ENCODE results near the gene RNF182. TPM values are rescaled to one million over a fixed set of nuclear protein-coding genes. Genes with fewer than 3 reads are reported as not detected.
"Not testable (repeated sequence)": the region's sequence is repeated elsewhere in the genome, so short reads cannot be mapped to it uniquely, and the experiment has no call there.

RNF182 gene
- total RNA-seq, 2 experiments from 2014 or later, result not detected

DNA sequence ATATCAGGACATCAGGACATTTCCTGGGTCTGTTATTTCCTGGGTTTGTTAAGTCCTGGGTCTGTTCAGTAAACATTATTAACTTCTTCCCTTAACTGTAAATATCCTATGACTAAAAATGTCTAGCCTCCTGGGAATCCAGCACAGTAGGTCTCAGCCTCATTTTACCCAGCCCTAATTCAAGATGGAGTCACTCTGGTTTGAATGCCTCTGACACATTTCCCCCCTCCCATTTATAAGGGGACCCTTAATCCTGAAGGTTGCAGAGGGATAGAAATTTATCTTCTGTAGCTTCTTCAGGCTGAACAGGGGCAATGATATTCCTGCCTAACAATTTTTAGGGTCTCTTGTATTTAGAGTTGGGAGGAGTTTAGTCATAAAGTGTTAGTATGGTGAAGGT lies 21.8 kb downstream of the RNF182 start:
- Mint-ChIP-seq H3K4me3 (no peak overlapping the region), H3K9me3 (peaks cover 8% of the 10 kb centered on the region), H3K4me1 (no peaks in the 10 kb centered on the region), H3K27ac (no peak overlapping the region), H3K36me3 (ENCODE audit: low read depth) (no peaks in the 10 kb centered on the region), H3K27me3 (peaks cover 17% of the 10 kb centered on the region)
- CTCF ChIA-PET, result no interaction called here
- POLR2A ChIA-PET, result no interaction called here
- DNase-seq, result no peak

DNA sequence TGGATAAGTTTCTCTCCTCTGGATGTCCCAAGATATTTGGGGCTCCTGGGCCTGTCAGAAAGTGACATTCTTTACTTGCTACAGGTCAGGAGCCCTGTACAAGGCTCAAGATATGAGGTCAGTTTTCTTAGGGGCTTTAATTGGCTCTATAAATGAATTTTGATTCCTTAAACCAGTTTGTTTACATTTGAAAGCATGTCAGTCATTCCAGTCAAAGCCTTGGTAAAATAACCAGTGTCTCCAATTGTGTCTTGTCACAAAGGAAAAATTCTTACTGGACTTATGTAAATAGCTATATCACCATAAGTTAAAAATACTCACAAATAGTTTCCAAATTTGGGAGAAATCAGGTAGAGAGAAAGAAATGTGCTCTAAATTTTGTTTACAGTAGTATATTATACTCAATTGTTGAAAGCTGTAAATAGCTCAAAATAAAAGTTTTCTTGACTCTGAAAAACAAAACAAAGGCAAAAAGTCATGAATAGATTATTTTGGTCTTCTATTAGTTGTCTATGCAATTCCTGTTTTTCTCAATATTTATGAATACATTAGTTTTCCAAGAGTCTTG lies 22.9 kb downstream of the RNF182 start:
- CTCF ChIA-PET, result interaction anchor here (0.6 kb wide), 1 partner anchor 135 kb away, joined by 5 read pairs; no protein-coding TSS in a partner anchor
- Mint-ChIP-seq H3K36me3 (ENCODE audit: low read depth) (no peaks in the 10 kb centered on the region), H3K4me3 (no peak overlapping the region), H3K27me3 (peaks cover 12% of the 10 kb centered on the region), H3K27ac (no peak overlapping the region), H3K9me3 (peaks cover 6% of the 10 kb centered on the region), H3K4me1 (no peaks in the 10 kb centered on the region)
- POLR2A ChIA-PET, result no interaction called here
- DNase-seq, result no peak

DNA sequence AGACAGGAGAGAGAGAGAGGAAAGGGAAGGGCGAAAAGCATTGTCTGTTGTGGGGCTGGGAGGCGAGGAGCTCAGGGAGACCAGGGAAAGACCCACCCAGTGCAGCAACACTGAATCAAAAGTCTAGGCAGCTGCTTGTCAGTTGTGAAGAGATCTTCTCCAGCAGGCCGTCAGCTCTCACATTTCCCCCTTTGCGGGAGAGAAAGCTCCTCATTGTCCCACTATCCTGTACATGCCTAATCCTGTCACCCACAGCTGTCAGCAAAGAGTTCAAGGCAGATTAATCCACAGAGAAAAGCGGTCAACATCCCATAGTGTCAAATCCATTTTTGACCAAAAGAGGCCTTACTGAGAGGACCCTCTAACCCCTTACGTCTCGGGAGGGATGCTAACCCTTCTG lies 27.3 kb downstream of the RNF182 start:
- no peak overlapping the region for H3K27ac Mint-ChIP-seq
- no peaks in the 10 kb centered on the region for H3K4me1 Mint-ChIP-seq
- POLR2A ChIA-PET, result no interaction called here
- no peak for DNase-seq
- no peak overlapping the region for H3K4me3 Mint-ChIP-seq
- peaks cover 5% of the 10 kb centered on the region for H3K27me3 Mint-ChIP-seq
- no peaks in the 10 kb centered on the region for H3K36me3 Mint-ChIP-seq (ENCODE audit: low read depth)
- H3K9me3 Mint-ChIP-seq, result peaks cover 6% of the 10 kb centered on the region
- CTCF ChIA-PET, result no interaction called here

DNA sequence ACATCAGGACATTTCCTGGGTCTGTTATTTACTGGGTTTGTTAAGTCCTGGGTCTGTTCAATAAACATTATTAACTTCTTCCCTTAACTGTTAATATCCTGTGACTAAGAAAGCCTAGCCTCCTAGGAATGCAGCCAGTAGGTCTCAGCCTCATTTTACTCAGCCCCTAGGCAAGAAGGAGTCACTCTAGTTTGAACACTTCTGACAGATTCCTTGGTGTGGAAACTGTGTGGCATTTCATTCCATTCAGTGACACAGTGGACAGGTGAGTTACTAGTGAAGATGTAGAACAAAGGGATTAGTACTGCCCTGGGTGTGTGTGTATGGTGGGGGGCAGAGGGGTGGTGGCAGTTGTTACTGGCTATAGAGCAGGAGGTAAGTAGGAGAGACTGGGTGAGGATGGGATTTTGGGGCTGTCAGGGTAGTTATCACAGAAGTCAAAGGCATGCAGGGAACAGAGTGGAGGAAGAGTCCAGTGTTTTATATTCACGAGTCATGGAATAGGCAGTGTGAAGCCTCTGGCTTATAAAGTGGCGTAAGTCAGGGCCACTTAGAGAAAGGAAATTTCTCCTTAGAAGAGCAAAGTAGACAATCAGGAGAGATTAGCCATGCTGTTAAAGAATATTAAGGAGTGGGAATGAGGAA lies 28.4 kb downstream of the RNF182 start:
- H3K9me3 Mint-ChIP-seq, result no peaks in the 10 kb centered on the region
- no peaks in the 10 kb centered on the region for H3K36me3 Mint-ChIP-seq (ENCODE audit: low read depth)
- no peak overlapping the region for H3K27ac Mint-ChIP-seq
- no peak overlapping the region for H3K4me3 Mint-ChIP-seq
- H3K27me3 Mint-ChIP-seq, result peaks cover 5% of the 10 kb centered on the region
- CTCF ChIA-PET, result no interaction called here
- POLR2A ChIA-PET, result no interaction called here
- no peaks in the 10 kb centered on the region for H3K4me1 Mint-ChIP-seq
- no peak for DNase-seq

DNA sequence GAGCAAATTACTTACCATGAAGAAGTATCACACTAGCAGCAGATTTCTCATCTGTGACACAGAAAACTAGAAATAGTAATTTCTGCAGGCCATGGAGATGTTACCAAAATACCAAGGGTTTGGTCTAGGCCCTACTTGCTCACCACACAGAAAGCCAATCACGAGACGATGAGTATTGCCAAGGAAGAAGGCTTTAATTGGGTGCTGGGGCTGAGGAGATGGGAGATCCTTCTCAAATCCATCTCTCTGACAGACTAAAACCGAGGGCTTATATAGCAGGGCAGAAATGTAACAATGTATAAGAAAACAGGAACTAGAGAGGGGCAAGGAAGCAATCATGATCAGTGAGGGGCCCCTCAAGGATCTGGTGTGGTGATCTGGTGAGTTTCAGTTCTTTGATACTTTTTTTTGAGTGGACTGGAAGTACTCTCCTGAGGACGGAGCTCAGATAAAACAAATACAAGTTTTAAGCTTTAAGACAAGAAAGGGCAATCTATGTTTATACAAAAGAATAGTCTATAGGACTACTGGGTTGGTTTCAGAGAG lies 40.9 kb downstream of the RNF182 start:
- CTCF ChIA-PET, result interaction anchor here (0.6 to 1.0 kb wide), 2 partner anchors 16 to 103 kb away, joined by 3 read pairs; no protein-coding TSS in a partner anchor

DNA sequence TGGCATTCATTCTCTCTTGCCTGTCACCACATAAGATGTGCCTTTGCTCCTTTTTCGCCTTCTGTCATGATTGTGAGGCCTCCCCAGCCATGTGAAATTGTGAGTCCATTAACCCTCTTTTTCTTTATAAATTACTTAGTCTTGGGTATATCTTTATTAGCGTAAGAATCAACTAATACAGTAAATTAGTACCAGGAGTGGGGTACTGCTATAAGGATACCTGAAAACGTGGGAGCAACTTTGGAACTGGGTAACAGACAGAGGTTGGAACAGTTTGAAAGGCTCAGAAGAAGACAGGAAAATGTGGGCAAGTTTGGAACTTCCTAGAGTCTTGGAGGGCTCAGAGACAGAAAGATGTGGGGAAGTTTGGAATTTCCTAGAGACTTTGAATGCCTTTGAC lies 46.6 kb downstream of the RNF182 start:
- Mint-ChIP-seq H3K9me3 (peaks cover 20% of the 10 kb centered on the region), H3K27me3 (peaks cover 17% of the 10 kb centered on the region), H3K4me3 (no peak overlapping the region), H3K27ac (no peak overlapping the region), H3K4me1 (no peaks in the 10 kb centered on the region), H3K36me3 (ENCODE audit: low read depth) (peaks cover 5% of the 10 kb centered on the region)
- ChIA-PET CTCF (no interaction called here), POLR2A (no interaction called here)
- no peak for DNase-seq

More for the DNA sequence above, 40.9 kb downstream of the RNF182 start:
- Mint-ChIP-seq H3K36me3 (ENCODE audit: low read depth) (no peaks in the 10 kb centered on the region), H3K4me3 (no peak overlapping the region), H3K4me1 (no peaks in the 10 kb centered on the region), H3K9me3 (peaks cover 2% of the 10 kb centered on the region), H3K27me3 (peaks cover 23% of the 10 kb centered on the region), H3K27ac (no peak overlapping the region)
- POLR2A ChIA-PET, result no interaction called here
- DNase-seq, result no peak

DNA sequence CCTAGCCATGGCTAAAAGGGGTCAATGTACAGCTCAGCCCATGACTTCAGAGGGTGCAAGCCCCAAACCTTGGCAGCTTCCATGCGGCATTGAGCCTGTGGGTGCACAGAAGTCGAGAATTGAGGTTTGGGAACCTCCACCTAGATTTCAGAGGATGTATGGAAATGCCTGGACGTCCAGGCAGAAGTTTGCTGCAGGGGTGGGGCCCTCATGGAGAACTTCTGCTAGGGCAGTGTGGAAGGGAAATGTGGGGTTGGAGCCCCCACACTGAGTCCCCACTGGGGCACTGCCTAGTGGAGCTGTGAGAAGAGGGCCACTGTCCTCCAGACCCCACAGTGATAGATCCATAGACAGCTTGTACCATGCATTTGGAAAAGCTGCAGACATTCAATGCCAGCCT lies 47.9 kb downstream of the RNF182 start:
- H3K36me3 Mint-ChIP-seq (ENCODE audit: low read depth); H3K27ac Mint-ChIP-seq; H3K4me1 Mint-ChIP-seq; POLR2A ChIA-PET; DNase-seq; H3K4me3 Mint-ChIP-seq: not testable (repeated sequence)
- peaks cover 19% of the 10 kb centered on the region for H3K27me3 Mint-ChIP-seq
- CTCF ChIA-PET, result interaction anchor here (0.6 kb wide), 1 partner anchor 141 kb away, joined by 4 read pairs; no protein-coding TSS in a partner anchor
- H3K9me3 Mint-ChIP-seq, result peaks cover 20% of the 10 kb centered on the region

DNA sequence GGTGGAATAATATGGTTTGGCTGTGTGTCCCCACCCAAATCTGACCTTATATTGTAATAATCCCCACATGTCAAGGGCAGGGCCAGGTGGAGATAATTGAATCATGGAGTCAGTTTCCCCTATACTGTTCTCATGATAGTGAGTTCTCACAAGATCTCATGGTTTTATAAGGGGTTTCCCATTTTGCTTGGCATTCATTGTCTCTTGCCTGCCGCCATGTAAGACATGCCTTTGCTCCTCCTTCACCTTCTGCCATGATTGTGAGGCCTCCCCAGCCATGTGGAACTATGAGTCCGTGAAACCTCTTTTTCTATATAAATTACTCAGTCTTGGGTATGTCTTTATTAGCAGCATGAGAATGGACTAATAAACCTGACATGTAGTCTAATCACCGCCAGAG lies 48.7 kb downstream of the RNF182 start:
- POLR2A ChIA-PET, result not testable (repeated sequence)

DNA sequence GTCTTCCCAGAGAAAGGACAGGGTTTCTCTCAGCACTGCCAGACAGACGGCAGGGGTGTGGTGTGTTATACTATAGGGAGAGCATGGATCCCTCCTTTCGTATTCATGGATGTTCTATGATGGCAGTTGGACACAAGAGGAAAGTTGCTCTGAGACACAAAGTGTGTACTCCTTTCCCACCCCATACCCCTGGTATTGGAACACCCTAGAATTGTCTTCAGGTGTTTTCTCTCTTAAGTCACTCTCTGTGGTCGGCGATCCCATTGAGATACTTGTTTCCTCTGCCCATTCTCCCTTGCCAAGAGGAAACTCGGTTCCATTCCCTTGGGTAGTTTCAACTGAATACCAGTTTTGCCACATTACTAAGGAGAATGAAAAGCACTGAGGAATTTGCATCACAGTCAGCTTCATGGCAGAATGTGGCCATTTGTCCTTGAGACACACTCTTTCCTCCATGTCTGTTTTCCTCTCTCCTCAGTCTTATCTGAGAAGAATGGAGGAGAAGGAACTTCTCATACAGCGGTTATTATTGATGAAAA lies 53.4 kb downstream of the RNF182 start:
- POLR2A ChIA-PET, result no interaction called here
- H3K27me3 Mint-ChIP-seq, result peaks cover 39% of the 10 kb centered on the region
- CTCF ChIA-PET, result no interaction called here
- H3K9me3 Mint-ChIP-seq, result peaks cover 7% of the 10 kb centered on the region
- no peak for DNase-seq
- no peaks in the 10 kb centered on the region for H3K4me1 Mint-ChIP-seq
- H3K36me3 Mint-ChIP-seq (ENCODE audit: low read depth), result no peaks in the 10 kb centered on the region
- H3K4me3 Mint-ChIP-seq, result no peak overlapping the region
- no peak overlapping the region for H3K27ac Mint-ChIP-seq

More for the DNA sequence above, 48.7 kb downstream of the RNF182 start:
- H3K9me3 Mint-ChIP-seq, result peaks cover 20% of the 10 kb centered on the region
- H3K27ac Mint-ChIP-seq; H3K4me3 Mint-ChIP-seq; DNase-seq; CTCF ChIA-PET; H3K36me3 Mint-ChIP-seq (ENCODE audit: low read depth); H3K4me1 Mint-ChIP-seq: not testable (repeated sequence)
- peaks cover 19% of the 10 kb centered on the region for H3K27me3 Mint-ChIP-seq

DNA sequence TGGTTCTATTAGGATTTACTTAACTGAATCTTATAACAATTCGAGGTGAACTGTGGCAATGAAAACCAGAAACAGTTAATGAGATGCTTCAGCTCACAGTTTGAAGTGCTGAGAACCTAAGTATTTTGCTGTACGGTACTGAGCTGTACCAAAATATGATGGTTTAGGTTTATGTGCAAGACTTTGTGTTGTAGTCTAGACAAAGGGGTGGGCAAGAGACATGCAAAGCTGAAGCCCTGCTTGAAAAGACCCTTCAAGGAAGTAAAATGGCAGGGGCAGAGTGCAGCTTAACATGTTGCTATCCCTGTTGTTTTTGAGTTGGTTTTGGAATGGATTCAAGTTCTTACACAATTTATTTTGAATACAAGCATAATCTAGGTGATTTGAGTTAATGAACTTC lies 54.0 kb downstream of the RNF182 start:
- Mint-ChIP-seq H3K4me3 (no peak overlapping the region), H3K36me3 (ENCODE audit: low read depth) (no peaks in the 10 kb centered on the region), H3K4me1 (no peaks in the 10 kb centered on the region), H3K27me3 (peaks cover 40% of the 10 kb centered on the region), H3K27ac (no peak overlapping the region), H3K9me3 (peaks cover under 1% of the 10 kb centered on the region)
- ChIA-PET POLR2A (no interaction called here), CTCF (no interaction called here)
- no peak for DNase-seq

DNA sequence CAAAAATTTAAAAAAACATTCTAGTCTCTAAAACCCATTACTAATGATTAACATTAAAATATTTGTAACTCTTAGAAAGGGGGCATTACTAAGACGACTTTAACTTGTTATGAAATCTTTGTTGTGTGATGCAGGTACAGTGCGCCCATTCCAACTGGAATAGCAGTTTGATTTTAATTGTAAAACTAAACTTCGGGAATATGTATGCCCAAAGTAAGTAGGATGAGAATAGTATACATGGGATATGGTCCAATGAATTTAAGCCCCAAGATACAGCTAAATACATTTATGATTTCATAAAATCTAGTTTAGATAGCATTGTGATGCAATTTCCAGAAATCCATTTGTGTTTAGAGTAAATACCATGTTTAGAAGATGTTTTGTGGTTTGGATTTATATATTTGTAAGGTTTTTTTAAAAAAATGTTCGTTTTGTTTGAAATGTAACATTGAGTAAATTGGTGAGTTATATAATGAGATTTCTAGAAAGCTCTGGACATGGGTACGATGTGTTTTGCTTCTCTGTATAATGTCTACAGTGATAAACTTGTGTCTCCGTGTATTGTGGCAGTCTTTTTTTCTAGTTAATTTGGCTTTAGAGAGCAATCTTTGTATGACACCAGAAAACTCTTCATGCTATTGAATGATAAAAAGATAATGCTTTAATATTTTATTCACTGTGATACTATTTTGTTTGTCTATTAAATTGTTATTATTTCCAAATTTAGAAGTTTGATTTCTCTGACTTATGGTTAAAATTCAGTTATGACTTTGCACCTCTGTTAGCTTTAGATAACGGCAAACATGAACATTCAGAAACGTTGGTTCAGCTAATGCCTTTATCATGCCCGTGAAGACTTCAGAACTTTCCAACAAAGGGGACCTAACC lies 54.8 kb downstream of the RNF182 start:
- H3K4me1 Mint-ChIP-seq, result no peaks in the 10 kb centered on the region
- no peaks in the 10 kb centered on the region for H3K36me3 Mint-ChIP-seq (ENCODE audit: low read depth)
- peaks cover 46% of the 10 kb centered on the region for H3K27me3 Mint-ChIP-seq
- no peak for DNase-seq
- H3K9me3 Mint-ChIP-seq, result no peaks in the 10 kb centered on the region
- H3K27ac Mint-ChIP-seq, result no peak overlapping the region
- ChIA-PET POLR2A (no interaction called here), CTCF (no interaction called here)
- no peak overlapping the region for H3K4me3 Mint-ChIP-seq

DNA sequence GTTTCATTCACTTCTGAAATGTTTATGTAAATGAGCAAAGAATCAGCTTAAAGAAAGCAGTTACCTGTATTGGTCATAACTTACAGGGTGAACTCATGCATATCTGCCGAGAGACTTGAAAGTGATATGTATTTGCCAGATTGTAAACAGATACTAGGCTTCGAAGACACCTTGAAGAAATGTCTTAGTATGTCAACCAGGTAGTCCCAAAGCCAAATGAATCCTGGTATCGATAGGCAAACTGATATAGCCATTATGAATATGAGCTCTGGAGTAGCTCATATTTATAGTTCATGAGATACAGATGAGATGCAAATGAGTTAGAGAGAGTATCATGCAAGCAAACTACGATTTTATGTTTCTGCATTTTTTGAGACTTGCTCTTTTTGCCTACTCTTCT lies 55.8 kb downstream of the RNF182 start:
- Mint-ChIP-seq H3K9me3 (no peaks in the 10 kb centered on the region), H3K4me1 (no peaks in the 10 kb centered on the region), H3K27me3 (peaks cover 40% of the 10 kb centered on the region), H3K4me3 (no peak overlapping the region), H3K36me3 (ENCODE audit: low read depth) (no peaks in the 10 kb centered on the region), H3K27ac (no peak overlapping the region)
- POLR2A ChIA-PET, result no interaction called here
- CTCF ChIA-PET, result no interaction called here
- DNase-seq, result no peak
